MCF 10A (cell line): Measurements from ENCODE around the gene TP53RK. TPM values are rescaled to one million over a fixed set of nuclear protein-coding genes. Genes with fewer than 3 reads are reported as not detected.
"Not testable (repeated sequence)": the region's sequence is repeated elsewhere in the genome, so short reads cannot be mapped to it uniquely, and the experiment has no call there.

Source experiments
- BruUV-seq: library from RNA; stranded (reverse); fragments of 400-500 nt; replicated peaks from 2 replicates; lab custom pipeline; 2021; lab: Mats Ljungman, UMichigan
- CTCF ChIA-PET: fragments of 300-600 bp; sonication (Branson Sonifier 250); formaldehyde crosslinking; extraction: SDS; loops from one replicate; lab custom pipeline; 2021; ENCODE audit warnings: antibody characterized with exemption, inconsistent platforms; lab: Yijun Ruan, JAX
- POLR2A ChIA-PET: fragments of 300-600, 350-650 bp; sonication (Branson Sonifier 250); formaldehyde crosslinking; extraction: SDS; loops from one replicate; lab custom pipeline; 2020; ENCODE audit warnings: antibody characterized with exemption, inconsistent platforms; lab: Yijun Ruan, JAX
- DNase-seq: peaks from one replicate; pipeline ENCODE4 v3.0.0-alpha.2; 2018; ENCODE audit not compliant: unreplicated experiment
- H3K27ac Mint-ChIP-seq: one replicate; pipeline ENCODE4 v1.8.0; 2022; ENCODE audit warnings: mild to moderate bottlenecking, low read depth, mixed read lengths; ENCODE audit not compliant: unreplicated experiment
- H3K27me3 Mint-ChIP-seq: one replicate; pipeline ENCODE4 v1.8.0; 2022; ENCODE audit warnings: mixed read lengths; ENCODE audit not compliant: insufficient read depth, unreplicated experiment
- H3K36me3 Mint-ChIP-seq: one replicate; pipeline ENCODE4 v1.8.0; 2022; ENCODE audit warnings: mild to moderate bottlenecking, moderate library complexity, mixed read lengths; ENCODE audit not compliant: insufficient read depth, unreplicated experiment
- H3K4me1 Mint-ChIP-seq: one replicate; pipeline ENCODE4 v1.8.0; 2022; ENCODE audit warnings: mixed read lengths; ENCODE audit not compliant: insufficient read depth, unreplicated experiment
- H3K4me3 Mint-ChIP-seq: one replicate; pipeline ENCODE4 v1.8.0; 2022; ENCODE audit warnings: mild to moderate bottlenecking, moderate library complexity, mixed read lengths; ENCODE audit not compliant: unreplicated experiment
- H3K9me3 Mint-ChIP-seq: one replicate; pipeline ENCODE4 v1.8.0; 2022; ENCODE audit warnings: mixed read lengths; ENCODE audit not compliant: unreplicated experiment
- CTCF ChIP-seq: fragments of 200-600 bp; IDR thresholded peaks from one replicate; pipeline ENCODE4 v1.8.0; 2022; ENCODE audit warnings: antibody characterized with exemption, mild to moderate bottlenecking; ENCODE audit not compliant: unreplicated experiment
- intact Hi-C: fragments of 100-400 bp; cut with micrococcal nuclease; formaldehyde crosslinking; loops from 2 replicates; pipeline ENCODE4 v1.14.1; 2022
- total RNA-seq: library from RNA; stranded (reverse); gene quantifications from 2 replicates; pipeline ENCODE4 v1.2.3, GENCODE V29; 2022

The TP53RK gene
- total RNA-seq, 1 experiment from 2014 or later, result 16.2 TPM

- POLR2A ChIA-PET, result interaction anchor here (1.4 to 1.6 kb wide), 2 partner anchors 8 to 14 kb away, joined by 3 to 9 read pairs; partner anchors contain the start of gene TP53RK
- Mint-ChIP-seq H3K4me3 (no peak overlapping the region), H3K9me3 (no peaks in the 10 kb centered on the region), H3K4me1 (peaks cover 15% of the 10 kb centered on the region), H3K27me3 (no peaks in the 10 kb centered on the region), H3K27ac (no peak overlapping the region), H3K36me3 (peaks cover 28% of the 10 kb centered on the region)
- no peak for TF ChIP-seq CTCF
- CTCF ChIA-PET, result interaction anchor here (0.6 to 6.4 kb wide), 20 partner anchors 9 to 1372 kb away, joined by 3 to 125 read pairs (median 4); partner anchors contain the start of gene TP53RK
- no TSS peak for BruUV-seq
- intact Hi-C loops, result loop anchor here (1.0 kb wide), 1 partner anchor 159 kb away; no protein-coding TSS in a partner anchor
- DNase-seq, result no peak
Observed at GRCh38 chr20:46680684-46681031, 8.6 kb downstream of the TP53RK start.

GRCh38 chr20:46678516-46678915, 10.7 kb downstream of the TP53RK start:
- intact Hi-C loops, result no loop called here
- Mint-ChIP-seq H3K4me1 (peaks cover 2% of the 10 kb centered on the region), H3K9me3 (no peaks in the 10 kb centered on the region), H3K27ac (no peak overlapping the region), H3K4me3 (no peak overlapping the region), H3K36me3 (peaks cover 10% of the 10 kb centered on the region), H3K27me3 (no peaks in the 10 kb centered on the region)
- CTCF ChIA-PET, result interaction anchor here (4.0 to 6.4 kb wide), 2 partner anchors 9 to 157 kb away, joined by 23 to 125 read pairs; no protein-coding TSS in a partner anchor
- no peak for TF ChIP-seq CTCF
- no TSS peak for BruUV-seq
- no peak for DNase-seq
- POLR2A ChIA-PET, result no interaction called here

- BruUV-seq, result no TSS peak
- Mint-ChIP-seq H3K9me3 (no peaks in the 10 kb centered on the region), H3K4me3 (no peak overlapping the region), H3K36me3 (peaks cover 1% of the 10 kb centered on the region), H3K4me1 (no peaks in the 10 kb centered on the region), H3K27me3 (no peaks in the 10 kb centered on the region), H3K27ac (no peak overlapping the region)
- DNase-seq, result no peak
- intact Hi-C loops, result no loop called here
- no peak for TF ChIP-seq CTCF
- ChIA-PET CTCF (interaction anchor here (0.6 to 0.7 kb wide), 2 partner anchors 66 to 104 kb away, joined by 3 read pairs; no protein-coding TSS in a partner anchor), POLR2A (interaction anchor here (1.0 kb wide), 1 partner anchor 12 kb away, joined by 3 read pairs; the partner anchor contains the start of gene TP53RK)
Observed at GRCh38 chr20:46677608-46678007, 11.6 kb downstream of the TP53RK start.

- intact Hi-C loops, H3K9me3 Mint-ChIP-seq, H3K4me3 Mint-ChIP-seq, H3K27ac Mint-ChIP-seq, DNase-seq, BruUV-seq, H3K36me3 Mint-ChIP-seq, H3K4me1 Mint-ChIP-seq, H3K27me3 Mint-ChIP-seq: not testable (repeated sequence)
- ChIA-PET POLR2A (interaction anchor here (1.0 kb wide), 1 partner anchor 13 kb away, joined by 3 read pairs; the partner anchor contains the start of gene TP53RK), CTCF (interaction anchor here (0.6 to 0.7 kb wide), 2 partner anchors 67 to 103 kb away, joined by 3 read pairs; no protein-coding TSS in a partner anchor)
Observed at GRCh38 chr20:46676649-46677316, 12.5 kb downstream of the TP53RK start.
